Testis (tissue), 3 donors: ENCODE data around the gene TNFSF13. TPM values are rescaled to one million over a fixed set of nuclear protein-coding genes. Genes with fewer than 3 reads are reported as not detected.

Experiments
- DNase-seq: peaks from one replicate; pipeline ENCODE4 v3.0.0-alpha.2; 2019
- H3K27ac ChIP-seq, 2 donors: fragments of 200-600 bp; sonication (generic); one replicate each; pipeline ENCODE4 v1.5.1; 2019
- H3K27me3 ChIP-seq: fragments of 200-600 bp; sonication (generic); one replicate; pipeline ENCODE4 v1.5.1; 2019
- H3K36me3 ChIP-seq: fragments of 200-600 bp; sonication (generic); one replicate; pipeline ENCODE4 v1.5.1; 2017; ENCODE audit warnings: low read depth; ENCODE audit errors: missing control alignments
- H3K4me1 ChIP-seq: fragments of 200-600 bp; sonication (generic); one replicate; pipeline ENCODE4 v1.5.1; 2019
- H3K4me3 ChIP-seq, 2 donors: fragments of 200-600 bp; sonication (generic); one replicate each; pipeline ENCODE4 v1.5.1; 2017 to 2019
- H3K9me3 ChIP-seq: fragments of 200-600 bp; sonication (generic); one replicate; pipeline ENCODE4 v1.5.1; 2017
- POLR2A ChIP-seq: fragments of 450-650 bp; IDR thresholded peaks from one replicate; pipeline ENCODE4 v1.6.1; 2017; ENCODE audit warnings: antibody characterized with exemption, mild to moderate bottlenecking, moderate library complexity
- WGBS, 2 donors: methylation state at CpG; one replicate each; pipeline ENCODE4 v1.1.5; 2018; 5-methylcytosine and 5-hydroxymethylcytosine counted together
- intact Hi-C: fragments of 100-400 bp; cut with DNase I; formaldehyde crosslinking; loops from one replicate; pipeline ENCODE4 v1.15.1; 2023; ENCODE audit warnings: low total_unique reads
- polyA plus RNA-seq: library from polyadenylated mRNA; stranded (reverse); fragments of 350-450 nt; fragmentation: Illumina TruSeq; extraction: RNeasy Lipid Tissue Mini Kit (QIAGEN cat#74804); gene quantifications from one replicate; pipeline ENCODE4 v1.2.3, GENCODE V29; 2014; ENCODE audit warnings: low read depth, low replicate concordance; ENCODE audit not compliant: insufficient read depth
- total RNA-seq, 2 donors: library from RNA; depleted of rRNA; stranded (reverse); fragments of >200 nt; gene quantifications; one replicate each; pipeline ENCODE4 v1.2.3, GENCODE V29; 2016
- TF ChIP-seq, protein P1 (sequence below), 3 experiments: fragments of 450-650 bp in 2 of 3; fragments of 200-600 bp in 1 of 3; sonication (generic) in 1 of 3; IDR thresholded peaks; one replicate each; pipeline ENCODE4 v1.5.1; 2016 to 2019; ENCODE audit warnings: antibody characterized with exemption in 3 of 3, mild to moderate bottlenecking in 2 of 3, moderate library complexity in 1 of 3

TNFSF13 gene
- total and polyA plus RNA-seq, 3 donors from 2014 or later, result 1.2 to 11.5 (median 5.1) TPM

- Histone ChIP-seq H3K4me1 (peaks cover 36% of the 10 kb centered on the region), H3K27ac (peak overlapping the region; percentile 39 to 72), H3K4me3 (peak overlapping the region in 1 of 2 donors; percentile 13), H3K36me3 (no peaks in the 10 kb centered on the region), H3K27me3 (no peaks in the 10 kb centered on the region), H3K9me3 (no peaks in the 10 kb centered on the region)
- 75% methylated on average over 10 to 12 of the region's 12 CpGs for WGBS, 2 donors
- DNase-seq, result no peak
- no peak for TF ChIP-seq POLR2A
- TF ChIP-seq, protein P1, sequence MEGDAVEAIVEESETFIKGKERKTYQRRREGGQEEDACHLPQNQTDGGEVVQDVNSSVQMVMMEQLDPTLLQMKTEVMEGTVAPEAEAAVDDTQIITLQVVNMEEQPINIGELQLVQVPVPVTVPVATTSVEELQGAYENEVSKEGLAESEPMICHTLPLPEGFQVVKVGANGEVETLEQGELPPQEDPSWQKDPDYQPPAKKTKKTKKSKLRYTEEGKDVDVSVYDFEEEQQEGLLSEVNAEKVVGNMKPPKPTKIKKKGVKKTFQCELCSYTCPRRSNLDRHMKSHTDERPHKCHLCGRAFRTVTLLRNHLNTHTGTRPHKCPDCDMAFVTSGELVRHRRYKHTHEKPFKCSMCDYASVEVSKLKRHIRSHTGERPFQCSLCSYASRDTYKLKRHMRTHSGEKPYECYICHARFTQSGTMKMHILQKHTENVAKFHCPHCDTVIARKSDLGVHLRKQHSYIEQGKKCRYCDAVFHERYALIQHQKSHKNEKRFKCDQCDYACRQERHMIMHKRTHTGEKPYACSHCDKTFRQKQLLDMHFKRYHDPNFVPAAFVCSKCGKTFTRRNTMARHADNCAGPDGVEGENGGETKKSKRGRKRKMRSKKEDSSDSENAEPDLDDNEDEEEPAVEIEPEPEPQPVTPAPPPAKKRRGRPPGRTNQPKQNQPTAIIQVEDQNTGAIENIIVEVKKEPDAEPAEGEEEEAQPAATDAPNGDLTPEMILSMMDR (IDR thresholded peaks at IDR 0.05), result no peak
- intact Hi-C loops, result no loop called here
Measured at GRCh38 chr17:7579834-7580603, 21.5 kb downstream of the TNFSF13 start.

DNA sequence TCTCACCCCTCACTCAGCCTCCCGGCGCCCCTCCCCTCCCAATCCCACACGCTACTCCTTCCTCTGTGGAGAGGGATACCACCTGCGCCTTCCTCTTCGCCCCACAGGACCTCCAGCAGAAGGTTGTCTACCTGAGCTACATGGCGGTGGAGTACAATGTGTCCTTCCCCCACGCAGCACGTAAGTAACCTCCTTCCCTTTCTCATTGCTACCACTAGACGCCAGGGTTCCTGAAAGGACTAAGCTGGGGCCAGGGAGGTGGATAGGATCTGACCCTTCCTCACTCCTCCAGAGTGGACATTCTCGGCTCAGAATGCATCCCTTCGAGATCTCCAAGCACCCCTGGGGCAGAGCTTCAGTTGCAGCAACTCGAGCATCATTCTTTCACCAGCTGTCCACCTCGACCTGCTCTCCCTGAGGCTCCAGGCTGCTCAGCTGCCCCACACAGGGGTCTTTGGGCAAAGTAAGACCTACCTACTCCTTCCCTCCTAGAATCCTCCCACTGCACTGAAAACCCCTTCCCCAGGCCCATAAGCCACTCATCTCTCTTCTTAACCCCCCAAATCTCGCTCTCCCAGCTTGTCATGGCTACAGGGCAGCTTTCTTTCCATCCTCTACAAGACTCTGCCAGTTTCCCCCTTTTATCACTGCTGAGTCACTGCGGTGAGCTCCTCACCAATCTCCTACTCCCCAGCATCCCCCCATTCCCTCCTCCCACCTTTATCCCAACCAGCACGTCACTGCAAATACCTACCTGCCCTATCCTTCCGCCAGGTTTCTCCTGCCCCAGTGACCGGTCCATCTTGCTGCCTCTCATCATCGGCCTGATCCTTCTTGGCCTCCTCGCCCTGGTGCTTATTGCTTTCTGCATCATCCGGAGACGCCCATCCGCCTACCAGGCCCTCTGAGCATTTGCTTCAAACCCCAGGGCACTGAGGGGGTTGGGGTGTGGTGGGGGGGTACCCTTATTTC, 22.3 kb downstream of the TNFSF13 start:
- no peak for TF ChIP-seq POLR2A
- TF ChIP-seq, protein P1 (IDR thresholded peaks at IDR 0.05), result no peak
- H3K9me3 ChIP-seq, result no peaks in the 10 kb centered on the region
- H3K4me1 ChIP-seq, result peaks cover 33% of the 10 kb centered on the region
- no peak for DNase-seq
- intact Hi-C loops, result no loop called here
- no peaks in the 10 kb centered on the region for H3K36me3 ChIP-seq
- no peak overlapping the region for H3K4me3 ChIP-seq
- peak overlapping the region in 1 of 2 donors; percentile 61 for H3K27ac ChIP-seq
- H3K27me3 ChIP-seq, result no peaks in the 10 kb centered on the region
- 64 to 73% methylated on average over 23 of the region's 23 CpGs for WGBS, 2 donors

- H3K36me3 ChIP-seq, result no peaks in the 10 kb centered on the region
- H3K27ac ChIP-seq, result peak overlapping the region; percentile 90 to 94
- no peak for DNase-seq
- no peaks in the 10 kb centered on the region for H3K27me3 ChIP-seq
- peak overlapping the region; percentile 52 to 72 for H3K4me3 ChIP-seq
- WGBS, 2 donors, result 49 to 61% methylated on average over 27 to 36 of the region's 36 CpGs
- no peaks in the 10 kb centered on the region for H3K9me3 ChIP-seq
- intact Hi-C loops, result no loop called here
- peaks cover 33% of the 10 kb centered on the region for H3K4me1 ChIP-seq
- TF ChIP-seq POLR2A, result no peak
- TF ChIP-seq, protein P1 (IDR thresholded peaks at IDR 0.05), result no peak
Measured at GRCh38 chr17:7582396-7583252, 24.1 kb downstream of the TNFSF13 start.

GRCh38 chr17:7583253-7584109, 24.9 kb downstream of the TNFSF13 start, which contains the start of gene MPDU1:
Gene MPDU1 (plus strand): TSS chr17:7583852. CDS start chr17:7583863, 11 bp downstream.
- Histone ChIP-seq H3K36me3 (no peaks in the 10 kb centered on the region), H3K9me3 (no peaks in the 10 kb centered on the region), H3K27ac (peak within 1 kb of the TSS; percentile 90 to 94), H3K27me3 (no peaks in the 10 kb centered on the region), H3K4me1 (peaks cover 34% of the 10 kb centered on the region), H3K4me3 (peak within 1 kb of the TSS; percentile 52 to 72)
- intact Hi-C loops, result no loop called here
- DNase-seq, result peak; percentile 97
- TF ChIP-seq, protein P1 (IDR thresholded peaks at IDR 0.05), result no peak
- TF ChIP-seq POLR2A, result no peak
- 1 to 9% methylated on average over 49 to 69 of the region's 69 CpGs for WGBS, 2 donors
